Esophagus muscularis mucosa (tissue), 4 donors: Measurements from ENCODE around the gene UBA6. TPM values are rescaled to one million over a fixed set of nuclear protein-coding genes. Genes with fewer than 3 reads are reported as not detected.

ENCODE experiments used
- DNase-seq: peaks from one replicate; pipeline ENCODE4 v3.0.0-alpha.2; 2017; ENCODE audit errors: extremely low spot score
- H3K27ac ChIP-seq, 4 donors: fragments of 200-600 bp; sonication (generic); replicated peaks in 1 of 4; 1 replicate in 3 of 4; 2 replicates in 1 of 4; pipeline ENCODE4 v1.5.1; 2016 to 2019; ENCODE audit warnings: mild to moderate bottlenecking in 1 of 4
- H3K27me3 ChIP-seq, 4 donors: fragments of 200-600 bp; sonication (generic); one replicate each; pipeline versions ENCODE4 v1.5.1 to v1.6.0; 2016 to 2019
- H3K36me3 ChIP-seq, 4 donors: fragments of 200-600 bp; sonication (generic); one replicate each; pipeline ENCODE4 v1.5.1; 2016 to 2019
- H3K4me1 ChIP-seq, 4 donors: fragments of 200-600 bp; sonication (generic); one replicate each; pipeline ENCODE4 v1.5.1; 2016 to 2019
- H3K4me3 ChIP-seq, 4 donors: fragments of 200-600 bp; sonication (generic); 1 replicate in 2 of 4; 2 replicates in 2 of 4; pipeline ENCODE4 v1.5.1; 2016 to 2019; ENCODE audit warnings: mild to moderate bottlenecking in 4 of 4, moderate library complexity in 1 of 4
- H3K9me3 ChIP-seq, 4 donors: fragments of 200-600 bp; sonication (generic); 1 replicate in 3 of 4; 2 replicates in 1 of 4; pipeline ENCODE4 v1.5.1; 2016 to 2019
- EP300 ChIP-seq: sonication (generic); formaldehyde crosslinking; IDR thresholded peaks from one replicate; pipeline ENCODE4 v1.6.1; 2017; ENCODE audit warnings: antibody characterized with exemption
- POLR2A ChIP-seq: fragments of 450-650 bp; IDR thresholded peaks from one replicate; pipeline ENCODE4 v1.6.1; 2017; ENCODE audit warnings: antibody characterized with exemption, moderate library complexity, mild to moderate bottlenecking, low read depth
- POLR2AphosphoS5 ChIP-seq, 2 donors: sonication (generic); formaldehyde crosslinking; IDR thresholded peaks; one replicate each; pipeline ENCODE4 v1.6.1; 2017; ENCODE audit warnings: antibody characterized with exemption in 2 of 2
- WGBS: methylation state at CpG from one replicate; pipeline ENCODE4 v1.1.5; 2018; 5-methylcytosine and 5-hydroxymethylcytosine counted together
- intact Hi-C: fragments of 100-400 bp; cut with DNase I; formaldehyde crosslinking; loops from one replicate; pipeline ENCODE4 v1.15.1; 2023
- total RNA-seq, 4 donors: library from RNA; depleted of rRNA; stranded (reverse); fragments of >200 nt; gene quantifications; one replicate each; pipeline versions ENCODE4 v1.1.0 to v1.2.1, GENCODE V29; 2016
- TF ChIP-seq, protein P1 (sequence below), 3 experiments: fragments of 200-600 bp in 2 of 3; fragments of 450-650 bp in 1 of 3; sonication (generic) in 2 of 3; IDR thresholded peaks; one replicate each; pipeline ENCODE4 v1.5.1; 2017 to 2019; ENCODE audit warnings: antibody characterized with exemption in 3 of 3, mild to moderate bottlenecking in 2 of 3, moderate library complexity in 1 of 3

Gene UBA6
- total RNA-seq, 4 donors from 2014 or later = 18.8 to 40.9 (median 21.5) TPM

DNA sequence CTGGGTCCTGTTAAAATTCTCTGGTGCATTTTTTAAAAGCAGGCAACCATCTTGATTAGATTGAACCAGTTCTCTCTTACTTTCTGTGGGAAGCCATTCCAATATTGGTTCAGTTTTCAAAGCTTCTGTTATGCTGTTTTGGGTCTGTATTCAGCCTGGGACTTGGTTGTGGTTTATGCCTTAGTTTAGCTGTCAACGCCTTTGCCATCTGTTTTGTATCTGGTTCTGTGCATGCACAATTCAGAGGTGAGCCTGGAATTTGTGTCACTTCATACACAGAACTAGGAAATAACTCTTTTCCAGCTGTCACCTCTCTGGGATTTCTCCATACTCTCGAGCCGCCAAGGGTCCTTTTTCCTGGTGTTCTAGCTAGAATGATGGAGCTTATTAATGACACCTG lies 96.2 kb downstream of the UBA6 start:
- no peak for TF ChIP-seq EP300
- TF ChIP-seq, protein P1, sequence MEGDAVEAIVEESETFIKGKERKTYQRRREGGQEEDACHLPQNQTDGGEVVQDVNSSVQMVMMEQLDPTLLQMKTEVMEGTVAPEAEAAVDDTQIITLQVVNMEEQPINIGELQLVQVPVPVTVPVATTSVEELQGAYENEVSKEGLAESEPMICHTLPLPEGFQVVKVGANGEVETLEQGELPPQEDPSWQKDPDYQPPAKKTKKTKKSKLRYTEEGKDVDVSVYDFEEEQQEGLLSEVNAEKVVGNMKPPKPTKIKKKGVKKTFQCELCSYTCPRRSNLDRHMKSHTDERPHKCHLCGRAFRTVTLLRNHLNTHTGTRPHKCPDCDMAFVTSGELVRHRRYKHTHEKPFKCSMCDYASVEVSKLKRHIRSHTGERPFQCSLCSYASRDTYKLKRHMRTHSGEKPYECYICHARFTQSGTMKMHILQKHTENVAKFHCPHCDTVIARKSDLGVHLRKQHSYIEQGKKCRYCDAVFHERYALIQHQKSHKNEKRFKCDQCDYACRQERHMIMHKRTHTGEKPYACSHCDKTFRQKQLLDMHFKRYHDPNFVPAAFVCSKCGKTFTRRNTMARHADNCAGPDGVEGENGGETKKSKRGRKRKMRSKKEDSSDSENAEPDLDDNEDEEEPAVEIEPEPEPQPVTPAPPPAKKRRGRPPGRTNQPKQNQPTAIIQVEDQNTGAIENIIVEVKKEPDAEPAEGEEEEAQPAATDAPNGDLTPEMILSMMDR (IDR thresholded peaks at IDR 0.05) = no peak
- no peak for TF ChIP-seq POLR2AphosphoS5 (IDR thresholded peaks at IDR 0.05)
- TF ChIP-seq POLR2A = no peak
- H3K9me3 ChIP-seq = peaks cover 0 to 7% (median under 1%) of the 10 kb centered on the region in 4 donors
- no peaks in the 10 kb centered on the region for H3K27me3 ChIP-seq
- no peak overlapping the region for H3K27ac ChIP-seq
- intact Hi-C loops = no loop called here
- DNase-seq = no peak
- no peaks in the 10 kb centered on the region for H3K36me3 ChIP-seq
- no peaks in the 10 kb centered on the region for H3K4me1 ChIP-seq
- H3K4me3 ChIP-seq = no peak overlapping the region
- 72% methylated on average over 3 of the region's 3 CpGs for WGBS

DNA sequence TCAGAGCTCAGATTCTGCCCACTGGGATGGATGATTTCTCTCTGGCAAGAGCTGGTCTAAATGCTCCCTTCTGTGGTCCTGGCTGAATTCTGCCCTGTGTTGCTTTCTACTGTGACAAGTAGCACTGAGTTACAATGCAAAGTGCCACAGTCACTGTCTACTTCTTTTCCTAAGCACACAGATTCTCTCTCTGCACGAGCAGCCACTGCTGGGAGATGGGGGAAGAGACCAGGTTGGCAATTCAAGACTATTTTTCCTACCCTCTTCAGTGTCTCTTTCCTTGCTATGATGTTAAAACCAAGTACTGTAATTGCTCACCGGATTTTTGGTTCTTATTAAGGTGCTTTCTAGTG lies 97.0 kb downstream of the UBA6 start:
- 87% methylated on average over 2 of the region's 2 CpGs for WGBS
- no peak for TF ChIP-seq POLR2A
- no peak for TF ChIP-seq POLR2AphosphoS5 (IDR thresholded peaks at IDR 0.05)
- TF ChIP-seq EP300 = no peak
- TF ChIP-seq, protein P1 (IDR thresholded peaks at IDR 0.05) = no peak
- no peak overlapping the region for H3K4me3 ChIP-seq
- no peaks in the 10 kb centered on the region for H3K27me3 ChIP-seq
- H3K9me3 ChIP-seq = peaks cover 0 to 5% (median 0%) of the 10 kb centered on the region in 4 donors
- no peaks in the 10 kb centered on the region for H3K4me1 ChIP-seq
- no peaks in the 10 kb centered on the region for H3K36me3 ChIP-seq
- H3K27ac ChIP-seq = no peak overlapping the region
- DNase-seq = no peak
- intact Hi-C loops = no loop called here

DNA sequence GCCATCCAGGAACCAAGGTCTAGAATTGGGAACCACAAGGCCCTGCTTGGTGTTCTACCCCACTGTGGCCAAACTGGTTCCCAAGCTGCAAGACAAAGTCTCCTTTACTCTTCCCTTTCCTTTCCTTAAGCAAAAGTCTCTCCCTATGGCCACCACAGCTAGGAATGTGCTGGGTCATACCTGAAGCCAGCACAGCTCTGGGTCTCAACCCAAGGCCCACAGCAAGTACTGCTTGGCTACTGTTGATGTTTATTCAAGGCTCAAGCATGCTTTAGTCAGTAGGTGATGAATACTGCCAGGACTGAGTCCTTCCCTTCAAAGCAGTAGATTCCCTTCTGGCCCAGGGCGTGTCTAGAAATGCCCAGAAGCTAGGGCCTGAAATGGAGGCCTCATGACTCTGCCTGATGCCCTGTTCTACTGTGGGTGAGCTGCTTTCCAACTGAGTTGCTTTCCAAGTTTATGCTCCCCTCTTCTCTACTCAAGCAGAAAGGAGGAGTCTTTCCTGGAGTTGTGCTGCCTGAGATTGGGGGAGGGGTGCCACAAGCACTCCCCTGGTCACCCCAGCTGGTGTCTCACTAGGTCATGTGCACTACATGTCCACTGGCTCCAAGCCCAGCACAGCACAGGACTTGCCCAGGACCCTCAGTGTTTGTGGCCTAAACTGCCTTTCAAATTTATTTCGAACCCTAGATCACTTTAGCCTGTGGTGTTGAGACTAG lies 97.5 kb downstream of the UBA6 start:
- Histone ChIP-seq H3K4me1 (no peaks in the 10 kb centered on the region), H3K27ac (no peak overlapping the region), H3K36me3 (no peaks in the 10 kb centered on the region), H3K9me3 (peaks cover 0 to 5% (median 0%) of the 10 kb centered on the region in 4 donors), H3K27me3 (no peaks in the 10 kb centered on the region), H3K4me3 (no peak overlapping the region)
- intact Hi-C loops = no loop called here
- WGBS = 92% methylated on average over 2 of the region's 2 CpGs
- DNase-seq = no peak
- TF ChIP-seq POLR2A = no peak
- TF ChIP-seq EP300 = no peak
- TF ChIP-seq, protein P1 (IDR thresholded peaks at IDR 0.05) = no peak
- no peak for TF ChIP-seq POLR2AphosphoS5 (IDR thresholded peaks at IDR 0.05)

DNA sequence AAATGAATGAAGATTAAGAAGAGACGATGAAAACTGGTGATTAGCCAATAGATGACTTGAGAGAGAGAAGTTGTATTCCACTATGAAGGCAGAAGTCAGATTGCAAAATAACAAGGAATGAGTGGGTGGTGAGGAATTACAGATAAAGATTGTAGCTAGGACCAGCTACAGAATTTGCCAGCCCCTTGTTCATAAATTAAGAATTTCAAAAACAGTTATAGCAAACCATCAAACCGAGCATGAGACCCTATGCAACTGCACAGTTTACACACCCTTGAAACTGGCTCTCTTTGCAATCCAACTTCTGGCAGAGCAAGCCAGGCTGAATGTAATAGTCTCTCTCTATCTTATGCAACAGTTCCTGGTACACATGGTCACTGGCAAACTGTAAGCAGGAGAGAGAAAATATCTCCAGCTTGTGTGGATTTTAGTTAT lies 107.2 kb downstream of the UBA6 start:
- intact Hi-C loops = no loop called here
- no peak for DNase-seq
- Histone ChIP-seq H3K4me3 (no peak overlapping the region), H3K27ac (no peak overlapping the region), H3K27me3 (peaks cover 0 to 4% (median 0%) of the 10 kb centered on the region in 4 donors), H3K36me3 (no peaks in the 10 kb centered on the region), H3K9me3 (no peaks in the 10 kb centered on the region), H3K4me1 (no peaks in the 10 kb centered on the region)
- TF ChIP-seq, protein P1 (IDR thresholded peaks at IDR 0.05) = no peak
- TF ChIP-seq POLR2AphosphoS5 (IDR thresholded peaks at IDR 0.05) (no peak), POLR2A (no peak), EP300 (no peak)
- WGBS = 64% methylated on average over 2 of the region's 2 CpGs

DNA sequence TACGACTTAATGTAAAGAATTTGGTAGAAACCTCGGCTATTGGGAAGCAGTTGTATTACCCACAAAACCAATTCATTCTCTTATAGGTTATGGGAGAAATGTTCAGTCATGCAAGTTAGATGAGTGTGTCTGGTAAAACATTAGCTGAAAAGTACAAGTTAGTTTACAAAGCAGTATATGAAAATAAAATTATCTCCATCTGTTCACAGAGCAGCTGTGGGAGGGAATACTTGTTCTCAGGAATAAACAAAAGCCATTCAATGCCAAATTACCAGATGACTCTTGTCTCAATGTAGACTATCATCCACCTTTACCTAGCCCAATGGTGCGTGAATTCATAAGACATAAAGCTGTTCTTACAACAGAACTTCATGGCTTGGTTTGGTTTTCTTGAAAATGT lies 113.8 kb downstream of the UBA6 start:
- intact Hi-C loops = no loop called here
- H3K9me3 ChIP-seq = no peaks in the 10 kb centered on the region
- TF ChIP-seq, protein P1 (IDR thresholded peaks at IDR 0.05) = no peak
- TF ChIP-seq POLR2A (no peak), EP300 (no peak), POLR2AphosphoS5 (IDR thresholded peaks at IDR 0.05) (no peak)
- no peak overlapping the region for H3K4me3 ChIP-seq
- no peaks in the 10 kb centered on the region for H3K36me3 ChIP-seq
- no peak overlapping the region for H3K27ac ChIP-seq
- WGBS = 83% methylated on average over 3 of the region's 3 CpGs
- H3K27me3 ChIP-seq = no peaks in the 10 kb centered on the region
- no peaks in the 10 kb centered on the region for H3K4me1 ChIP-seq
- DNase-seq = no peak
